ENCODE data around the gene RNFT2.
"Not testable (repeated sequence)": the region's sequence is repeated elsewhere in the genome, so short reads cannot be mapped to it uniquely, and the experiment has no call there.

The RNFT2 gene

GRCh38 chr12:116710370-116711150 lies 27.6 kb upstream of the RNFT2 start:
- DNase-seq = no peak

GRCh38 chr12:116712458-116713303 lies 25.4 kb upstream of the RNFT2 start:
- no peak for DNase-seq

- DNase-seq = no peak
Observed at GRCh38 chr12:116713527-116713926, 24.6 kb upstream of the RNFT2 start.

- DNase-seq = no peak
Observed at GRCh38 chr12:116714175-116714574, 23.9 kb upstream of the RNFT2 start.

GRCh38 chr12:116717466-116718437 lies 20.4 kb upstream of the RNFT2 start:
- no peak for DNase-seq

GRCh38 chr12:116718655-116719454 lies 19.3 kb upstream of the RNFT2 start:
- no peak for DNase-seq

- DNase-seq = no peak
Observed at GRCh38 chr12:116719731-116720528, 18.2 kb upstream of the RNFT2 start.

- DNase-seq = peak; percentile 21
Observed at GRCh38 chr12:116722245-116722644, 15.9 kb upstream of the RNFT2 start.

- DNase-seq = no peak
Observed at GRCh38 chr12:116726694-116727093, 11.4 kb upstream of the RNFT2 start.

GRCh38 chr12:116727261-116727660 lies 10.9 kb upstream of the RNFT2 start:
- DNase-seq = no peak

GRCh38 chr12:116727891-116728290 lies 10.2 kb upstream of the RNFT2 start:
- no peak for DNase-seq

GRCh38 chr12:116731801-116732200 lies 6.3 kb upstream of the RNFT2 start:
- DNase-seq = no peak

GRCh38 chr12:116734156-116734768 lies 3.9 kb upstream of the RNFT2 start:
- DNase-seq = no peak

GRCh38 chr12:116735084-116735483 lies 3.0 kb upstream of the RNFT2 start:
- no peak for DNase-seq

- DNase-seq = no peak
Observed at GRCh38 chr12:116735951-116736599, 2.0 kb upstream of the RNFT2 start.

GRCh38 chr12:116736962-116737773 lies 947 bp upstream of the RNFT2 start:
- DNase-seq = no peak

- DNase-seq = no peak
Observed at GRCh38 chr12:116739381-116739887, 1.3 kb downstream of the RNFT2 start.

GRCh38 chr12:116742787-116743186 lies 4.7 kb downstream of the RNFT2 start:
- not testable (repeated sequence) for DNase-seq

- no peak for DNase-seq
Observed at GRCh38 chr12:116744766-116745165, 6.7 kb downstream of the RNFT2 start.

All from activated CD4-positive, alpha-beta T cell treated with anti-CD3 and anti-CD28 coated beads, Interleukin-2, amount 50 U/mL, for 16 hours (primary cell).